Measurements from ENCODE around the gene FAIM2.

FAIM2 gene

DNA sequence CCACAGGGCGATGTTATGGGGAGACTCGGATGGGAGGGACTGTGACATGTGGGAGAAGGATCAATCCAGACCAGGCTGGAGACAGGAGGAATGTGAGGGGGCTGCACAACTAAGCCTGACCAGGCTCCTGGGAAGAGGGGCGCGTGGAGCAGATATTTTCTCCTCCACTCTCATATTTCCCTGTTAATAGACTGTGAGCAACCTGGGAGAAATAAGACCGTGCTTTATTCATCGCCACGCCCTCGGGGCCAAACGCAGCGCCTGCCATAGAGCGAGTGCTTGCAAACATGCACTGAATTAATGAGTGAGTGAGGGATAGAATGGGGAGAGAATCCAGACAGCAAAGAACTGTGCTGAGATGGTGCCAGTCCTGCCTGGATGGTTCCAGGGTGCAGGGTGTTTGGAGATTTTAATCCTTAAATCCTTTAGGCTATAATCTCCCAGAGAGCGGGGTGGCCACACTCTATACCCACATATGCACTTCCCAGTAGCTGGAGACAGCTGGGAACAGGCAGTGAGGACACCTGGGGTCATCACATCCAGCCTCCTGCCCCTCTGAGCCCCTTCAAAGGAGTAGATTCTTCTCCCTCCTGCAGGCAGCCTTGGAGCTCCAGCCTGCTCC is 13.6 kb upstream of the FAIM2 start:
- DNase-seq = no peak

- no peak for DNase-seq
Measured at GRCh38 chr12:49916129-49916919, 12.6 kb upstream of the FAIM2 start.

DNA sequence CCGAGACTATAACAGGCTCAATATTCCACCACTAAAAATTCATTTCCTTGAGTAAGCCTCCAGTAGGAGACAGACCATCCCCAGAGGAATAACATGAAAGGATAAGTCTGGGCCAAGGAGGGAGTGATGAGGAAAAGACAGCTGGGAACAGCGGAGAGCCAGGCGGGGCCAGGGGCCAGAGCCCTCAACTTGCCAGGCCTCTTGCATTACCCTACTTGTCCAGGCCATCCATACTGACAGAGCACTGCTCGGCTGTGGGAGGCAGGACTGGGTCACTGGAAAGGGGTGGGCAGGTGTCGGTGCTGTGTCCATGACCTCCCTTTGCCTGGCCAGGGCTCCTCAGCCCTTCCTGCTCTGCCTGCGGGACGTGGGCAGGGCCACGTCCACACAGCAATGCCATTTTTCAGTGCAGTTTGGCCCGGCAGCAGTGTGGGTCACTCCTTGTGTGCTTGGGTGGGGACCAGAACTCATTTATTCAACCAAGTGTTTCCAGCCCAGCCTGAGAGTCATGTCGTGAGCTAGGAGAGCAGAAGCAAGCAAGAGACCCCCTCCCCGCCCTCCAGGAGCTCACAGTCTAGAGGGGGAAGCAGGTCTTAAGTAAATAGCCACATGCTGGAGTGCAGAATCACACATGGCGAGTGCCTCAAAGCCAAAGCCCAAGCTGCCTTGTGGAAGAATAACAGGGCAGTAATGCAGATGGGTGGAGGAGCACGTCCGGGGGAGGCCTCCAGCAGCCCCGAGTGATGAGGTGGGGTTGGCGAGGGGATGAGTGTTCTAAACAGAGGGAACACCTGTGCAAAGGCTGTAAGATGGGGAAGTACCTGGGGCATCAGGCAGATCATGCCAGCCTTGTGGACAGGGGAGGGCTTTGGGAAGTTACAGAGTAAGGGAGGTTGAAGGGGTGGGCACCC is 8.9 kb upstream of the FAIM2 start:
- DNase-seq = no peak

GRCh38 chr12:49911213-49911605 is 7.5 kb upstream of the FAIM2 start:
- no peak for DNase-seq

- no peak for DNase-seq
Measured at GRCh38 chr12:49910331-49911212, 6.9 kb upstream of the FAIM2 start.

DNA sequence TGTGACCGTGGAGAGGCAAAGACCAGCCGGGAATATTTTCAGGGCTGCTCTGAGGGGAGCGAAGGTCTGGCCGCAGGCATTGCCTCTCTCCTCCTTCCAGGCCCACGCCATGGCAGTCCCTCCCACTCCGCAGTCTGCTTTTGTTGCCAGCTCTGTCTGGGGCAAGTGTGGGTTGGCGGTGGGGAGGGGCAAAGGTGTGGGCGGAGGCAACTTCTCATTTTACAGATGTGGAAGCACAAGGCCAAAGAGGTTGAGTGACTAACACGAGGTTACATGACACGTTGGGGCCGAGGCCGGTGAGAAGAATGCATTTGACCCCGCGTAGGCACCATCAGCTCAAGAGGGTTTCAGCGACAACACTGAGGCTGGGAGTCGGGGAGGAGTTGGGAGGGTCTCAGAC is 6.1 kb upstream of the FAIM2 start:
- no peak for DNase-seq

GRCh38 chr12:49909356-49909755 is 5.7 kb upstream of the FAIM2 start:
- DNase-seq = no peak

DNA sequence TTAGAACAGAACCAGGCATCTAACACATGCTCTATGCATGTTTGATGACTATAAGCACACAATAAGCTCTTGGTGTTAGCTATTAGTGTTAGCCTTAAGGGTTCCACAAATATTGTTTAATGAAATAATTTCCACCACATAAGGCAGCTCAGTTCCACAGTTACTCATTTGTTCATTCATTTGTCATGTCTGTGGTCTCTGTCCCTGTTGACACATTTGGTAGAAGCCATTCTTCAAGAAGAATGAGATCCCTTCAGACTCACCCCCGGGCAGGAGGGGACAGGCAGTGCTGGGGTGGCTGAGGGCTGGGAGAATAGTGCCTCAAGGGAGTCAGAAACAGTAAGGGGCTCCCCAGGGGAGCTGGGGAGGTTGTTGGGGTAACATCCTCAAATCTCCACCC is 3.7 kb upstream of the FAIM2 start:
- no peak for DNase-seq

DNA sequence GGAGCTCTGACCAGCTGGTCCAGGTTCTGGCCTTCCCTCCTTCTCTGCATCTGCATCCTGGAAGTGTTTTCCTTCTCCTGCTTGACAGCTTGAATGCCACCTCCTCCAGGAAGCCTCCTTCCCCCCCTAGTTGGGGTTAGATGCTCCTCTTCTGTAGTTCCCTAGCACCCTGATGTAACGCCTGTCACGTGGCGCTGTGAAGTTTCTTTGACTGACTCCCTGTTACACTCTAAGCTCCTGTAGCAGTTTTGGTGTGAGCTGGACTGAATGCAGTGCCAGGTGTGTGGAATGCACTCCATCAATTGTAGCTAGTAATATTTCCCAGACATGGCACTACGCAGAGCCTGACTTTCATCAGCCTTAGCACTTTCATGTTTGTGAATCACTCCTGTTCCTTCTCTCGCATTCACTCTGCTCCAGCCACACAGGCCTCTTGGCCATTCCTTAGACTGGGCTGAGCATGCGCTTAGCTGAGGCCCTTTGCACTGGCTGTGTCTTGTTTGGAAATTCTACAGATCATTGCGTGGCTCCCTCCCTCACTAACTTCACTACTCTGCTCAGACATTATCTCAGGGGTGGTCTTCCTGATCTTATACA is 2.1 kb upstream of the FAIM2 start:
- no peak for DNase-seq

GRCh38 chr12:49904601-49905000 is 901 bp upstream of the FAIM2 start:
- DNase-seq = no peak

- DNase-seq = no peak
Measured at GRCh38 chr12:49903351-49903699, 375 bp downstream of the FAIM2 start.

- no peak for DNase-seq
Measured at GRCh38 chr12:49902399-49903350, 1.0 kb downstream of the FAIM2 start.

- DNase-seq = no peak
Measured at GRCh38 chr12:49901986-49902385, 1.7 kb downstream of the FAIM2 start.

DNA sequence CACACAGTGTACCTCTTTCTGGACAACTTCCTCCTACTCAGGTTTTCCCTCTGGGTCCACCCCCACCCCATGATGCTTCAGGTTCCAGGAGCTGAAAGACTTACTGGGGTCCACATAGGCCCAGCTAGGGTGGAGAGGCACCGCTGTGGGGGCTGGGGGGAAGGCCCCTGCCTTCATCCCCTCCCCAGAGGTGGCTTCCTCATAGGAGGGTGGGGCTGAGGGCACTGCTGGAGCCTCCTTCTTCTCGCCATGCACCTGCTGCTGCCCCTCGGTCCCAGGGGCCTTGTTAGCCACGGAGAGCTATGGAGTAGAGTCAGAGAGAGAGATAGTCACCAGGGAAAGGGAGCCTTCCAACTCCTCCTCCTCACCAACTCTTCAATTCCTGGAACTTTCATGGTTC is 2.7 kb downstream of the FAIM2 start:
- no peak for DNase-seq

DNA sequence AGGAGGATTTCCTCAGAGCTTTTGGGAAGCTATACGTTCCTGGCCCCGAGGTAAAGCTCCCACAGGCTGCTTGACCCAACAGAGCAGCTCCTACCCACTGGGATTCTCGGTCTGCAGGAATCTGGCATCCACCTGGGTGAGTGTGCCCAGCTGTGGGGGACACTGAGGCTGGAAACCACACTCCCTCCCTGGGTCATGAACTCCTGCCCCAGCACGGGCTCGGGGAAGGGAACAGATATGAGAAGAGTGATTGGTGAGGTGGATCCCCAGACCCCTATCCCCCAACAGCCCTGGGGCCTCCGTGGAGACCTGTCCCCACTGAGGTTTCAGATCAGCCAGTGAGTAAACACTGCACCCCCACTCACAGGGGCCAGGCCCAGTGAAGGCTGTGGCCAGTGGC is 3.3 kb downstream of the FAIM2 start:
- DNase-seq = no peak

- no peak for DNase-seq
Measured at GRCh38 chr12:49899921-49900320, 3.8 kb downstream of the FAIM2 start.

DNA sequence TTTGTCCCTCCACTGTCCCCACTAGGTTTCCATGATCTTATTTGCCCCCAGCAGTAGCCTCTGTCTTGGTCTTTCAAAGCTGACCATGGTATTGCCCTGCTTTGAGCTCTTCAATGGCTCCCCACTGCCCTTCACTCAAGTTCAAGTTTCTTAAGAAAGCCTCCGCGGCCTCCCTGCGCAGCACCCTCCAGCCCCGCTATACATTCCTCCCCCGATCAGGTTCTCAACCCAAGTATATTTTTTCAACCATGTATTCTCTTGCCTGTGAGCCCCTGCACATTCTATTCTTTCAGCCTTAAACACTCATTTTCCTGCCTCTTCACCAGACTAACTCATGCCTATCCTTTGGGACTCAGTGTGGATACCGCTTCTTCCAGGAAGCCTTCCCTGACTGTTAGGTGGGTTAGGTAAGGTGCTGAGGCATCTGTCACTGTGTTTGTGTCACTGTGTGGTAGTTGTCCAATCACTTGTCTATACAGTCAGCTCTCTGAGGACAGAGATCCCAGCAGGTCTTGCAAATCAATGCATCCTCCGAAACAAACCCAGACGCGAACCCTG is 4.3 kb downstream of the FAIM2 start:
- DNase-seq = no peak

- no peak for DNase-seq
Measured at GRCh38 chr12:49897276-49897675, 6.4 kb downstream of the FAIM2 start.

GRCh38 chr12:49895773-49896172 is 7.9 kb downstream of the FAIM2 start:
- no peak for DNase-seq

GRCh38 chr12:49894751-49895148 is 8.9 kb downstream of the FAIM2 start:
- no peak for DNase-seq
